ENCODE results near the gene CDV3. TPM values are rescaled to one million over a fixed set of nuclear protein-coding genes. Genes with fewer than 3 reads are reported as not detected.

CDV3 gene
- total RNA-seq, 2 experiments from 2014 or later: 171 to 296 TPM

DNA sequence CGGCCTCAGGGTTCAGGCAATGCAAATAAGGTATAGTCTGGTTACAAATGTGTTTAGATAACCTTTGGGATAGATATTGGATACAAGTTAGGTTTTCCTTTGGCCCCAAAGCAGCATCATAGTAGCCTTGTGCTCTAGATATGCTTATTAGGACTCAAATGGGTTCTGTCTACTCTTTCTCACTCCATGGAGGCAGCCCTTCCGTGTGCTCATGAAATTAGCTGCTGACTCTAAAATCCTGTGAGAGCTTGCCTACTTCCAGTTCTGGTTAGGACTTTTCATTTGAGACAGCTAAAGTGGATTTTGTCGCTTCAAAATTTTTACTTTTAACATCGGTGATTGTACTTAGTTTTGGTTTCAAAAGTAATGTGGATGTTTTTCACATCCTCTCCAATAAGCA is 1.6 kb downstream of the CDV3 start:
- H3K4me2 ChIP-seq (ENCODE audit: low read length): peak overlapping the region; percentile 83
- DNase-seq (ENCODE audit: low spot score): peak; percentile 42
- H4K20me1 ChIP-seq (ENCODE audit: insufficient read depth, low read length): peaks cover 37% of the 10 kb centered on the region
- no peaks in the 10 kb centered on the region for H3K9me2 ChIP-seq (ENCODE audit: insufficient read depth, low read length)
- peaks cover 56% of the 10 kb centered on the region for H3K36me3 ChIP-seq (ENCODE audit: insufficient read depth, low read length)
- peaks cover 66% of the 10 kb centered on the region for H3K4me1 ChIP-seq (ENCODE audit: insufficient read depth, low read length, poor library complexity, severe bottlenecking)
- intact Hi-C loops (cut with micrococcal nuclease; ENCODE audit: unreplicated experiment): loop anchor here (2.0 to 10.0 kb wide), 2 partner anchors 230 to 852 kb away; partner anchors contain the start of genes NPHP3 and SRPRB
- TF ChIP-seq, protein P1, sequence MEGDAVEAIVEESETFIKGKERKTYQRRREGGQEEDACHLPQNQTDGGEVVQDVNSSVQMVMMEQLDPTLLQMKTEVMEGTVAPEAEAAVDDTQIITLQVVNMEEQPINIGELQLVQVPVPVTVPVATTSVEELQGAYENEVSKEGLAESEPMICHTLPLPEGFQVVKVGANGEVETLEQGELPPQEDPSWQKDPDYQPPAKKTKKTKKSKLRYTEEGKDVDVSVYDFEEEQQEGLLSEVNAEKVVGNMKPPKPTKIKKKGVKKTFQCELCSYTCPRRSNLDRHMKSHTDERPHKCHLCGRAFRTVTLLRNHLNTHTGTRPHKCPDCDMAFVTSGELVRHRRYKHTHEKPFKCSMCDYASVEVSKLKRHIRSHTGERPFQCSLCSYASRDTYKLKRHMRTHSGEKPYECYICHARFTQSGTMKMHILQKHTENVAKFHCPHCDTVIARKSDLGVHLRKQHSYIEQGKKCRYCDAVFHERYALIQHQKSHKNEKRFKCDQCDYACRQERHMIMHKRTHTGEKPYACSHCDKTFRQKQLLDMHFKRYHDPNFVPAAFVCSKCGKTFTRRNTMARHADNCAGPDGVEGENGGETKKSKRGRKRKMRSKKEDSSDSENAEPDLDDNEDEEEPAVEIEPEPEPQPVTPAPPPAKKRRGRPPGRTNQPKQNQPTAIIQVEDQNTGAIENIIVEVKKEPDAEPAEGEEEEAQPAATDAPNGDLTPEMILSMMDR (conservative IDR thresholded peaks at IDR 0.05; ENCODE audit: low read length): no peak
- TF ChIP-seq EZH2phosphoT487 (IDR thresholded peaks at IDR 0.05; ENCODE audit: borderline replicate concordance, low read depth, low read length): no peak
- ChIA-PET CTCF (ENCODE audit: unreplicated experiment) (interaction anchor here (0.6 to 1.3 kb wide), 3 partner anchors 14 to 133 kb away, joined by 3 to 4 read pairs (median 4); no protein-coding TSS in a partner anchor), POLR2A (interaction anchor here (0.6 to 6.6 kb wide), 11 partner anchors 19 to 136 kb away, joined by 3 to 79 read pairs (median 7); no protein-coding TSS in a partner anchor)
- no TSS peak for BruUV-seq (replicated peaks)
- H3K27ac ChIP-seq (ENCODE audit: low read depth, low read length, poor library complexity, severe bottlenecking): peak overlapping the region; percentile 61
- no peak overlapping the region for H2AFZ ChIP-seq (ENCODE audit: low read length)
- H3K4me3 ChIP-seq (ENCODE audit: low read depth, low read length, poor library complexity, severe bottlenecking): peak overlapping the region; percentile 87
- no peaks in the 10 kb centered on the region for H3K9me3 ChIP-seq (ENCODE audit: low read length)
- peaks cover 59% of the 10 kb centered on the region for H3K79me2 ChIP-seq (ENCODE audit: insufficient read depth, low read depth, low read length)

DNA sequence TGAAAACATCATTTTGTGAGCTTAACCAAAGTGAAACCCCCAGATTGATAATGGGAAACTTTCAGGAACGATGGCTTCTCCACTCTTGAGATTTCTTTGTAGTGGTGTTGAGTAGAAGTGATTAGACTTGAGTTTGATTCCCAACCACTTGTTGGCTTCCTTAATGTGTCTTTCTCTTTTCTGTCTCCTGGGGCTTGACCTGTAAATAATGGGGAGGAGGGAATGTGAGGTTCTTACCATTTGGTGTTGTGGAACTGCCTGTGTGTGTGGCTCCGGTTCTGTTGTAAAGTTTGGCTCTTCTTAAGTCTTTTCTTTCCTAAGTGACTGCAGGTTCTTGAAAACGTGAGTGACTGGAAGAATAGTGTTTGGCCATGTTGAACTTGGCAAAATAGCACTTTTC is 2.7 kb downstream of the CDV3 start:
- Histone ChIP-seq H3K4me2 (ENCODE audit: low read length) (peak overlapping the region; percentile 83), H3K4me3 (ENCODE audit: low read depth, low read length, poor library complexity, severe bottlenecking) (peak overlapping the region; percentile 87), H3K27ac (ENCODE audit: low read depth, low read length, poor library complexity, severe bottlenecking) (peak overlapping the region; percentile 61), H3K4me1 (ENCODE audit: insufficient read depth, low read length, poor library complexity, severe bottlenecking) (peaks cover 61% of the 10 kb centered on the region), H3K36me3 (ENCODE audit: insufficient read depth, low read length) (peaks cover 67% of the 10 kb centered on the region), H2AFZ (ENCODE audit: low read length) (no peak overlapping the region), H3K9me3 (ENCODE audit: low read length) (no peaks in the 10 kb centered on the region), H4K20me1 (ENCODE audit: insufficient read depth, low read length) (peaks cover 37% of the 10 kb centered on the region), H3K79me2 (ENCODE audit: insufficient read depth, low read depth, low read length) (peaks cover 70% of the 10 kb centered on the region), H3K9me2 (ENCODE audit: insufficient read depth, low read length) (no peaks in the 10 kb centered on the region)
- no peak for DNase-seq (ENCODE audit: low spot score)
- TF ChIP-seq EZH2phosphoT487 (IDR thresholded peaks at IDR 0.05; ENCODE audit: borderline replicate concordance, low read depth, low read length): no peak
- TF ChIP-seq, protein P1 (conservative IDR thresholded peaks at IDR 0.05; ENCODE audit: low read length): no peak
- intact Hi-C loops (cut with micrococcal nuclease; ENCODE audit: unreplicated experiment): loop anchor here (10.0 kb wide), 1 partner anchor 229 kb away; the partner anchor contains the start of gene SRPRB
- CTCF ChIA-PET (ENCODE audit: unreplicated experiment): no interaction called here
- BruUV-seq (replicated peaks): no TSS peak
- POLR2A ChIA-PET: interaction anchor here (0.8 to 6.6 kb wide), 9 partner anchors 30 to 129 kb away, joined by 3 to 79 read pairs (median 7); no protein-coding TSS in a partner anchor
